Measurements from ENCODE around the gene PC.

PC gene

DNA sequence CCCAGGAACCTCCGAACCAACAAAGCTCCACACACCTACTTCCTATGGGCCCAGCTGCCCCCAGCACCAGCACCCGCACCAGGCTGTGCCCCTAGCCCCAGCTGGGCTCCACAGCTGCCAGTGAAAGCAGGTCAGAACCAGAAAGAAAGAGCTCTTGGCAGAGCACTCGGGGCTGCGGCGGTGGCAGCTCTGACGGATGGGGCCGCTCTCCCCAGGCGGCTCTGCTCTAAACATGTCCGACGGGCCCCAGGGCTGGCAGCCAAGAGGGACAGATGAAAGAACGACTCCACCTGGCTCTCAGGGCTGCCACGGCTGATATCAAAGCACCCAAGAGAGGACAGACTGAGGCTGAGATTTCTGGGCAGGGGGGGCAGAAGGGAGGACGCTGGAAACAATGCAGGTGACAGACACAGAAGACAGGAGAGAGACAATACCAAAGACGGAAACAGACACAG lies 75.6 kb downstream of the PC start:
- DNase-seq, result no peak

DNA sequence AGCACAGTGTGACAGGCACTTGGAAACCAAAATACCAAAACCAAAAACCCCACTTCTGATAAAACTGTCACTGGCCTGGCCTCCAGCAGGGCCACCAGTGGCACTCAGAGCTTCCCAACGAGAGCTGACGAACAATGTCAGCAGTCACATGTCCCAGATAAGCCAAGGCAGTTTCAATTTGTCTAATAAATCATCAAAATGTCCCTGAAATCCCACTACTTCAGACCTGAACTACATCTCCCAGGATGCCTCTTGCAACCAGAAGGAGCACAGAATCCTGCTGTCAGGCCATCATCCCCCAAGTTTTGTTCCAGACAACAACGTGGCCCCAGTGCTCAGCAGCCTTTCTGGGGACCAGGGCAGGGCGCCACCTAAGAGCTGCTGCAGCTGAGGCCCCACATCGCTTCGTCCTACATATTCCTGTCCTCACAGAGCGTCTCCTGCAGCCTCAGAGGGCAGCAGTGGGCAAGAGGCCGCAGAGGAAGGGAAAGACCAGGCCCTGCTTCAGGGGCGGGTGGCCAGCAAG lies 76.2 kb downstream of the PC start:
- DNase-seq, result no peak

DNA sequence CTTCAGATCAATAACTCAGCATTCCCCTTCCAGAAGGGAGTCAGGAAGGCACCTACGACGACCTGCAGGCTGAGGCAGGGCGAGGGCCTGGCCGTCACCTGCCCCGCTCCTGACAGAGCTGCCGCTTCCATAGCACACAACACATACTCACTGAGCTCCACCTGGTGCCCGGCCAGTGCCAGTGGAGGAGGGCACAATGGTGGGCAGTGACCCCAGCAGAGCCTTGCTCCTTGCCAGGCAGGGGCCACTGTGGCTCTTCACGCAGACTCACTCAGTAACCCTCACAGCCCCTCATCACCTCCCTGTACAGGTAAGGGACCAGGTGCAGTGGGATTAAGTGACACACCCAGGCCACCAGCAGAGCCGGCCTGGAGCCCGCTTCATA lies 76.7 kb downstream of the PC start:
- DNase-seq, result no peak

DNA sequence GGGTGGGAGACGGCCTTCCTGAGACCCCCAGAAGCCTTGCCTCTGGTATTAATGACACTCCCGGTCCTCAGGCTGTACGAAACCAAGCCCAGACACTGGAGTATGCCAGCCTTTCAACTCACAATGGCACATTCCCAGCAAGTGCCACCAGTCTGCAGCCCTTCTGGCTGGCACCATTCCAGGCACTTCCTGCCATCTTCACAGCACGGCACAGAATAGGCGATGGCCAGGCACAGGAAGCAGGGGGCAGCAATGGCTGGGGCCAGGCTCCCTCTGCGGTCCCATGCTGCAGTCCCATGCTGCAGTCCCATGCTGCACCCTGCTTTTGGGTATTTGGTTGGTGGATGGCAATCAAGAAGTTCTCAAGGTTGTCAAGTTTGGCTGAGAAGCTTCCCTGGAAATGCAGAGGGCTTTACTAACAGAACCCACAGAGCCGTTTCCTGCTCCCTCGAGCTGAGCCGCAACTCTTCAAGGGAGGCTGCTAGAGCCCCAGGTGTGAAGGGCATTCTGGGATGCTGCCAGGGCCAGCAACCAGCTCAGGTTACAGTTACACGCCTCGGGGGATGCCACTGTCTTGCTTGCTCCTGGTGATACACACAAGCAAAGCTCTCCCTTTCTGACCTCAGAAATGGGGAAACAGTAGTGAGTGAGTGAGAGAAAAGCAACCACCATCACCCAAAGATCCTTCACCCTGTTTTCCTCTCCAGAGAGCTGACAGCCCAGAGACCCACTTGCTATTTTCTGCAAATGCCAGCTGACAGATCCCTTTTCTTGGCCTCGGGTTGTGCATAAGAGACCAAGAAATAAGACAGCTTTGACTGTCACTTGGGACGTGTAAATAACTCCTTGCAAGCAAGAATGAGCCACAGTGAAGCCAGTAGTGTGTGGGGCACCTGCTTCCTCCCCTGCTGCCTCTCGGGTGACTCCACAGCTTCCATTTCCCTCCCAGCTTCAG lies 77.4 kb downstream of the PC start:
- DNase-seq, result no peak

DNA sequence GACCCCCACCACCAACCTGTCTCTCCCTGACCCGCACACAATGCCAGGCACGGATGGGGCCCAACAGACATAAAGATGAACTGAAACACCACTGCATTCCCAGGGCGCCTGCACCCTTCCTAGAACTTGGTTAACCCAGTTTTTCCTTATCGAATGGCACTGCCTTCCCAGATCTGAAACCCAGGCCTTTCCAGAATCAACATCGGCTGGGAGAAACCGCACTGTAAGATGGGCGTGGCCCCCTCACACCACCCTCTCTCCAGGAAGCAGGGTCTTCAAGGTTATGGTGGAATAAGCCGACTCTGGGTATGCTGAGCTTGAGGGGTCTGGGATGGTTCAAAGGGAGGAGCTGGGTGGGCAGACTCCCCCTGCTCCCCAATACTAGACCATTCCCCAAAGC lies 78.2 kb downstream of the PC start:
- DNase-seq, result no peak

DNA sequence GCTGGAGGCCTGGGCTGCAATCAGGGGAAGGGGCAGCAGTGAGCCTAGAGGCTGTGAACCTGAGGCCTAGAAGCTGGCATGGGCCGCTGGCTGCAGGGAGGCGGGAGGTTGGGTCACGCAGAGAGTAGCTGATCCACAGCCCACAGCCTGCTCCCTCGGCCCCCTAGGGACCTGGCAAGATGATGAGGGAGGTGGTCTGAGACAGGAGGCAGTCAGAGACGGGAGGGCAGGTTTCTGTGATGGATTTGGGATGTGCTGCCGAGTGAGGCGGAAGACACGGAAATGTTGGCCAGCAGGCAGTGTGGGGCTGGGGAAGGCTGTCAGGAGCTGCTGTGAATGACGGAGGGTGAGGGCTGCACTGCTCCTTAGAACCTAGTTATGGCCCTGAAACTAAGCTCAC lies 78.6 kb downstream of the PC start:
- DNase-seq, result no peak

DNA sequence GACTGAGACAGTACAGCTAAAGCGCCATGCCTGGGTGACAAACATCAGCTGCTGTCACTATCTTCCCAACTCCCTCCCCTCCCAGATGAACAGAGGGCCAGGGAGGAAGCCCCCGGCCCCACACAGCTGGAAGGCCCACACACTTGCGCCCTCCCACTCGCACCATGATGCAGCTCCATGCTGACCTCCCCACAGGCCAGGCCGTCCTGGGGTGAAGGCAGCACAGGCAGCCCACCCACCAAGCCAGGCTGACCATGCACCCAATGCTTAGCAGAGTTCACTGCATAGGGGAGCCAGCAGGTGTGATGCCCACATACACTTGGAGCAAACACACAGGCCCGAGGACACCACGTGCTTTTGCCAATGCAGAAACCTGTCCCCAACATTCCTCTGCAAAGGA lies 79.2 kb downstream of the PC start:
- DNase-seq, result no peak

DNA sequence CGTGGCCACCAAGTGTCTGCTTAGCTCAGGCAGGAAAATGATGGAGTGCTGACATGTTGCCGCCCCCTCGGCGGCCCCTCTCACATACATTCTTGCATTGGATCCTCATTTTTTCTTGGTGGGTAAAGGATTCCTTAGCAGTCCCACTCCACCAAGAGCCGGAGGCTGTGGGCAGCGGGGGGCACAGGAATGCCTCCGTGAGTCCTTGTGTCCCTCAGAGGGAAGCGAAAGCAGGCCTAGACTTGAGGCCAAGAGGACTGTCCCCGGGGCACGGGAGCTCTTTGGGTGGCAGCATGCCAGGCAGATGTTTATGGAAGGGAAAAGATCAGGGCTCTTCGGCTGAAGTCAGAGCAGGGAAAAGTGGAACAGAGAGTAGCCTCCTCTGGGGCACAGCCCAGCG lies 79.7 kb downstream of the PC start:
- DNase-seq, result no peak

DNA sequence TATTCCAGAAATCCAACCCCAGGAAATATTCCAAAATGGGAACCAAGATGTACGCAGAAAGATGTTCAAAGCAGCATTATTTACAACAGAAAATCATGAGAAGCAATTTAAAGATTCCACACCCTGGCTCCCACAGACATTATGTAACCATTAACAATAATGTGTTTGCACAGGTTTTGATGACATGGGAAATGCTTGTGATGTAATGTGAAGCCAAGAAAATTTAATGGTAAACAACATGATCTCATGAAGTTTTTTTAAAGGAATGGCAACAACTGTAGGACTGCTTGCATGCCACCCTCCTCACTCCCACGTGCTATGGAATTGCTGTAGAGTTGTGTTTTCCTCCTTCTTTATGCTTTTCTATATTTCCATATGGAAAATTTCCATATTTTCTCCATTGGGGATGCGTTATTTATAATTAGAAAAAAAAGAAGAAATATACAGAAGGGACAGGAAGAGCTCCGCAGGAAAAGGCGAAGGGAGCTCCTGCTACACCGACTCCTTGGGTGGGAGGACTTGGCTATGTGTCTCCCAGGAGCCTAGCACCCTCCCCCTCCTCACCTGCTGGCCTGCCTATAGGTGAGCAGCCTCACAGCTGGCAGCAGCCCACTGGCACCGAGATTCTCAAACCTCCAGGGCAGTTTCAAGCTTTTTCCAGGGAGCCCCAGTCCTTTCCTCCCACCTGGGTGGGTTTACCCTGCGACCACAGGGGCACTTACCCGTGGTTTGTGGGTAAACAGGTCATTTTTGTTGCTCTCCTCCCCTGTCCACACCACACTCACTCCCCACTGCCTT lies 80.4 kb downstream of the PC start:
- no peak for DNase-seq

DNA sequence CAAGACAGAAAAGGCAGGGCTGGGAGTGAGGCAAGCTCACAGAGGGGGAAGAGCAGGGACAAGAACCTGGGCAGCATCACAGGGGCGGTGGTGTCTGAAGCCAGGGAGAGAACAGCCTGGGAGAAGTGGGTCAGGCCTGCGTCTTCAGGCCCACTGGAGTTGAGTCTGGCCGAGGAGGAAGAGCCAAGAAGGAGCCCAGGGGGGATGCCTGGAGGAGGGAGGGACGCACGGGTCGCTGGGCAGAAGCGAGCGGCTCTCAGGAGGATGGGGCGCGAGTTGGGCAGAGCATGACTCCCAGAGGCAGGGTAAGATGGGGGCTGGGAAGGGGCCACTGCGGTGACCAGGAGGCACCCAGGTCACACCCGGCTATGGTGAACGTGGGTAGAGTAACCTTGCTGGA lies 82.8 kb downstream of the PC start:
- no peak for DNase-seq

DNA sequence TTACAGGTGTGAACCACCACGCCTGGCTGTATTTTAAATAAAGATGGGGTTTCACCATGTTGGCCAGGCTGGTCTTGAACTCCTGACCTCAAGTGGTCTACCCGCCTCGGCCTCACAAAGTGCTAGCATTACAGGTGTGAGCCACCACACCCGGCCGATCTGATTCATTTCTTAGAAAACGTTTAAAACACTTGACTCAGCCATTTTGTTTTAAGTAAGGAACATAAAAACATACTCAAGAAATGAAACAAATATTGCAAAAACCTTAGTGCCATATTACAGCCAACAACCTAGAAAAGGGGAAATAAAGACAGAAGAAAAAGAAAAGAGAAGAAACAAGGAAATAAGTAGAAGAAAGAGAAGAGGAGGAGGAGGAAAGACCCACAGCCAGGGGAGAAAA lies 84.0 kb downstream of the PC start:
- no peak for DNase-seq

DNA sequence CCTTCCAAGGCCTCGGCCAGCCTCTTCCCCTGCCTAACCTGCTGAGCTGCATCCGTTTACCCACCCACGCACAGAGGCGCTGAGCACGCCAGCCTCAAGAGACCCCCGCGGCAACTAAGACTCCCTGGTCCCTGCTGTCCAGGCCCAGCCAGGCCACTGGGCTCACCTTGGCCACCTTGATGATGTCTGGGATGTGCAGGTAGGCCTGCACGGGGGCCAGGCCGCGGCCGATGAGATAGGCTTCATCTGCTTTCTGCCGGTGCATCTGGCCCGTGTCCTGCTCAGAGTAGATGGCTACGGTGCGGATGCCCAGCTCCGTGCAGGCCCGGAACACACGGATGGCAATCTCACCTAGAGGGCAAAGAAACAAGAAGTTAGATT lies 86.7 kb downstream of the PC start:
- no peak for DNase-seq

DNA sequence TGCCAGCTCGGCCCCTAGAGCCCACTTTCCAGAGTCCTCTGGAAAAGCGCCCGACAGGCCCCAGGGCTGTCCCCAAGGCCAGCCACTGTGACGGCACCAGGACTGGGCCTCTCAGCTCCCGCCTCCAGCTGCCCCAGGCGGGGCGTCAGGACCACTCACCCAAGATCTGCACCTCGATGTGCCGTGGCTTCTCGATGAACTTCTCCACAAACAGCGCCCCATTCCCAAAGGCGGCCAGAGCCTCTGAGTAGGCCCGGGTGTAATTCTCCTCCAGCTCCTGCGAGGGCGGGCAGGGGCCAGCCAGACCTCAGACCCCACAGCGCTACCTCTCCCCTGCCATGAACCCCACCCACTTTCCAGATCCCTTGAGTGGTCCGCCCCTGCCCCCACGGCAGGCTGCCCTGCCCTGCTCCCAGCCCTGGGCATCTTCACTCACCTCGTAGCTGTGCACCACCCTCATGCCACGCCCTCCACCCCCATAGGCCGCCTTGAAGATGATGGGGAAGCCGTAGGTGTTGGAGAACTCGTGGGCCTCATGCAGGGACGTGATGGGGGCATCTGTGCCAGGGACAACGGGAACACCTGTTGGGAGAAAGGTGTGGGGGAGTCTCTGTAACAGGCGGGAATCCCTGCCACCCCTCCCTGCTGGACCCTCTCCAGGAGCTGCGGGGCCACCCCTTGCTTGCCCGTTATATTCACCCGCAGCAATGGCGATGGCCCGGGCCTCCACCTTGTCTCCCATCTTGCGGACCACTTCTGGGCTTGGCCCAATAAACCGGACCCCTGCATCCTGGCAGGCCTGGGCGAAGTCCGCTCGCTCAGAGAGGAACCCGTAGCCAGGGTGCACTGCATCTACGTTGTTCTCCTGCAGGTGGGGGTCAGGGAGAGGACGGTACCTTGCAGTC lies 87.3 kb downstream of the PC start:
- DNase-seq, result no peak

DNA sequence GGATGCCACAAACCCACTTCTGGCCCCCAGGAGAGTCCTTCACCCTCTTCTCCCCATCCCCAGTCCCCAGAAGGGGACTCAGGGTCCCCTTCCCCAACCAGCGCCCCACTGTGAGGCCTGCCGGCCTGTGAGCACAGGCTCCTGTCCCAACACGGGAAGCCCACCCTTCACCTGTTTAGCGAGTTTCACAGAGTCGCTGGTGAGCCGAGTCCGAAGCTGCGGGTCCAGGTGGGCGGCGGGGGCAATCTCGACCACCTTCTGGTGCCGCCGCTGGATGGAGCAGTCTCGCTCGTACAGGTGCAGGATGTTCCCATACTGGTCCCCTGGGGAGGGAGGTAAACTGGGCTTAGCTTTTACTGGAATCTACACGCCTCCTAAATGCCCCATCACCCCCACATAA lies 88.1 kb downstream of the PC start:
- no peak for DNase-seq

DNA sequence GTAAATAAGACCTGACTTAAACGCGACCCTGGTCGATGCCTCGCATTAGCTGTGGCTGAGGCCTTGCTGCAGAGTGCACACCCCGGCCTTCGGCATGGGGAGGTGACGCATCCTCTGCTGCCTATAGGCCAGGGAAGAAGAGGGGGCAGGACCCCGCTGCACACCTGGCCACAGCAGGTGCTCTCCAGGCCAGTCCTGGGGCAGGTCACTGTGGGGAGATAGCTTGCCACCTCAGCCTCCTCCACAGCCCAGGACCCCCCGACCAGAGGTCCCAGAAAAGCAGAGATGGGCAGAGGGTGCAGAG lies 88.7 kb downstream of the PC start:
- DNase-seq, result no peak

DNA sequence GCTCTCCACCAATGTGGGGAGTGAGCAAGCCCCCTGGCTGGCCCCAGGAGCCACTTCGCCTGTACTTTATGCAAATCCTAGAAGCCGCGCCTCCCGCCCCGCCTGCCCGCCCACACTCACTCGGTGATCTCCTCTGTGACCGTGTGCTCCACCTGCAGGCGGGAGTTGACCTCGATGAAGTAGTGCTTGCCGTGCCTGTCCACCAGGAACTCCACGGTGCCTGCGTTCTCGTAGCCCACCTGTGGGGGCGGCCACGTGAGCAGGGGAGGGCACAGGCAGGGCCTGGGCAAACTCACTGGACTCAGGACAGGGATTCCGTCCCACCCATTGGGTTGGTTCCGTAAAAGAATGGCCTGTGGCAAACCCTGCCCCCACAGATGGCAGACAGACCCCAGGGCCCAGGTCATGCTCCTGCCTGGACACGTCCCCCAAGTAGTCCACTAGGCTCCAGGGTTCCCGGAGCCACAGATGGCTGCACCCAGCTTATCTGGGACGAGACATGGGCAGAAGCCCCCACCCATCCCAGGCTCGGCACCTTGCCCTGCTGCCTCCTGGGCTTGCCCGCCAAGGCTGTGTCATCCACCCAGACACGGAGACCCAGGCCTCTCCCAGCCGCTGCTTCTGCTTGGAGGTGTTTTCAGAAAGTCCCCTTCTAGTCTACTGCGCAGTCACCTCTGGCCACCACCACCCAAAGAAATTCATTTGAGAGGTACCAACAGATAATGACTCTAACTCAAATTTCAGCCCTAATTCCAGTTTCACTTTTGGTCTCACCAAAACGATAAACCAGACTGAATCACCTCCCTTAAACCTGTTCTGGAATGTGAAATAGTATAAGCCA lies 89.2 kb downstream of the PC start:
- DNase-seq, result no peak

DNA sequence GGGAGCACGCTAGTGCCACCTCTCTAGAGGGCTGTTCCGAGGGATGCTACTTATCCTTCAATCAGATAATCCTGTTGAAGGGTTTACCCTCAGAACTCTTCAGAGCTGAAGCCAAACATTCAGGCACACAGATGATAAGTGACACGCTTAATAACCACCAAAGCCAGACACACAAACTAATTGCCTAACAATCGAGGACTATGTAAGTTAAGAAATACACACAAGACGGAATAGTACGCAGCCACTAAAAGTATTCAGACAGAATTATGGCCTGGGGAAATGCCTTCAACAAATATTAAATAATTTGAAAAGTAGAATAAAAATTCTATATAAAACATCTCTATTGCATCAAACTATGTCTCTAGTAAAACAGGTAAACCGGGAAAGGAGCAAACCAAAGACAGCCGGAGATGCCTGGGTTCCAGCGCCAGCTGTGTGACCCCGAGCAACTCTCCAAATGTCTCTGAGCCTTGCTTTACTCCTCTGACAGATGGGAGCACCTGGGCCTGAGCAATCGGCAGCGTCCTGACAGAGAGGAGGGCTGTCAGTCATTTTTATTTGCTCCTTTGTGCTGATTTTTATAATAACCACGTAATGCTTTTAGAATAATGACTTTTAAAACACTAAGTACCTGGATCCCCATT lies 90.0 kb downstream of the PC start:
- no peak for DNase-seq

DNA sequence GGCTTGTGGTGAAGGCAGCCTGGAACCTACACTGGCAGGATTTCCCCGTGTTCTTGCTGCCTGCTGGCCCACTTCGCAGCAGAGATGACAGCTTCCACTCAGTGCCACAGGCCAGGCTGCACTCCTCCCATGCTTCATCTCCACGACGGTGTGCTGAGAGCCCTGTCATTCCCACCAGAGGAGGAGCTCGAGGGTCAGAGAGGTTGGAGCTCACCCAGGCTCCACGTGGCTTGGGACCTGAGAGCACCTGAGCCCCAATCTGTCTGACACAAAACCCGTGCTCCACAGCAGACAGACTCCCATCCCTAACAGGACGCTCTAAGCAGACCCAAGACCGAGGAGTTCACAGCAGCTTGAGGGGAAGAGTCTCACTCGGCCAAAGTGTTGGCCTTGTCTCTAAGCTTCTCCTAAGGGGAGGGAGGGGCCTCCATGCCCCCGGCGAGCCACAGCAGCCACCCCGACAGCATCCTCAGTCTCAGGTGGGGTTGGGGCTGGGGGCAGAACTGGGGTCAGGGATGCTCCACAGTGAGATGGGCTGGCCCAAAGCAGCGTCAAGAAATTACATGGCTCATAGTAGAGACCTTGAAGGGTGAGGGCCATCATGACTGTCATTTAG lies 90.7 kb downstream of the PC start:
- DNase-seq, result no peak

DNA sequence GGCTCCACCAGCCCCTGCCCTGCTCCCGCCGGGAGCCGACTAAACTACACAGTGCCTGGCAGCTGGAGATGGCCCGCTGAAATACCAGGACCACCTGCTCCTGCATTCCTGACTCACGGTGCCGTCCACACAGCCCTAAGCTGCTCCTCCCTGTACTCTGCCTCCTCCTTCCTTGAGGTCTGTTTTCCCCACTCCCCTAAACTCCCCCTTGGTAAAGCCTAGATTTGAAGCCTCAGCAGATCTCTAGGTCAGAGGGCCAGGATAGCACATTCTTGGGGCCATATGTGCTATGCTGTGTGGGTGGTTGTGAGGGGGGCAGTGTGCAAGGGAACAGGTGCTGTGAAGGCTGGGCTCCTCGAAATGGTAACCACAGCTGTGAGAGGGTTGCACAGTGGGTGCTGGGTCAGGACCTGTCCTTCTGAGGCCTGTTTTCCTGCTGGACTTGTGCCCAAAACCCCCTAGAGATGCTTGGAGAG lies 91.6 kb downstream of the PC start:
- no peak for DNase-seq

DNA sequence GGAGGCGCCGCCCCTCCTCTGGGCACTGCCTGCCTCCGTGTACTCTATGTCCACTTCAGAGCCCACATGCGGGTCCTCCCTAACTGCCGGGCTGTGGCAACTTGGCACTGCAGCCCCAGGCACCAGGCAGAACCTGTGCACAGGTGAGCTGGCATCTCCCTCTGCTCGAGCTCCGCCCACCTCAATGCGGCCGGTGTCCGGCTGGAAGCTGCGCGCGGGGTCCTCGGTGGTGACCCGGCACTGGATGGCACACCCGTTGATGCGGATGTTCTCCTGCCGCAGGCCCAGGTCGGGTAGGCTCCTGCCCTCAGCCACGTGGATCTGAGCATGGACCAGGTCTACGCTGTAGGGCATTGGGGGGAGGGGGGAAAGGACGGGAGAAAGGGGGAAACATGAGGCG lies 92.2 kb downstream of the PC start:
- DNase-seq, result no peak

All from fibroblast of upper back skin (primary cell).